HCT116 (cell line): ENCODE measurements around the gene EML3. TPM values are rescaled to one million over a fixed set of nuclear protein-coding genes. Genes with fewer than 3 reads are reported as not detected.

ENCODE experiments used
- ATAC-seq: fragments of 200-7000 bp; cut with Tn5 transposase; 2 replicates; pipeline ENCODE4 v1.9.1; 2020; ENCODE audit warnings: mild to moderate bottlenecking, moderate library complexity
- BruUV-seq: library from RNA; stranded (reverse); fragments of 400-500 nt; replicated peaks from 2 replicates; lab custom pipeline; 2021; lab: Mats Ljungman, UMichigan
- CTCF ChIA-PET: fragments of 300-600 bp; sonication (Branson Sonifier 250); formaldehyde crosslinking; loops from one replicate; lab custom pipeline; 2021; ENCODE audit warnings: antibody characterized with exemption; lab: Charles Lee
- POLR2A ChIA-PET: fragments of 300-600, 350-600 bp; sonication (Branson Sonifier 250); formaldehyde crosslinking; loops from one replicate; lab custom pipeline; 2021; ENCODE audit warnings: antibody characterized with exemption; lab: Charles Lee
- RAD21 ChIA-PET, 2 experiments: fragments of 300-600 bp; sonication (Branson Sonifier 250); formaldehyde crosslinking; loops; one replicate each; lab custom pipeline; 2023; ENCODE audit warnings: low total read pairs in 2 of 2; ENCODE audit not compliant: uncharacterized antibody in 2 of 2, unreplicated experiment in 2 of 2, low non-redundant PET in 1 of 2; lab: Charles Lee
- DNase-seq: peaks from one replicate; pipeline ENCODE4 v3.0.0-alpha.2; 2010; ENCODE audit warnings: low read depth, low spot score
- H2AFZ ChIP-seq: fragments of 200-600 bp; shearing (Covaris generic), sonication (generic); 2 replicates; pipeline ENCODE4 v1.6.1; 2017; ENCODE audit warnings: low read depth, mixed run types, mixed read lengths, antibody characterized with exemption, low read length; ENCODE audit not compliant: poor library complexity, severe bottlenecking
- H3K27ac ChIP-seq: 2 replicates; pipeline ENCODE4 v1.5.1; 2012; ENCODE audit warnings: low read depth, low read length
- H3K27me3 ChIP-seq: fragments of 200-600 bp; sonication (generic); 2 replicates; pipeline ENCODE4 v1.6.1; 2016; ENCODE audit warnings: mixed run types, low read length, mixed read lengths; ENCODE audit not compliant: insufficient read depth
- H3K36me3 ChIP-seq, 2 experiments: fragments of 200-500 bp in 1 of 2; fragments of 200-600 bp in 1 of 2; sonication (Bioruptor generic) in 1 of 2; sonication (generic) in 1 of 2; 2 replicates each; pipeline versions ENCODE4 v1.5.1 to v1.6.1; 2014 to 2016; ENCODE audit warnings: low read length in 2 of 2, inconsistent platforms in 1 of 2, mixed read lengths in 1 of 2, mixed run types in 1 of 2; ENCODE audit not compliant: insufficient read depth in 2 of 2, control insufficient read depth in 1 of 2
- H3K4me1 ChIP-seq, 2 experiments: fragments of 200-600 bp in 1 of 2; sonication (generic) in 1 of 2; 2 replicates each; pipeline versions ENCODE4 v1.5.1 to v1.6.1; 2012 to 2017; ENCODE audit warnings: low read length in 2 of 2, inconsistent platforms in 1 of 2, mild to moderate bottlenecking in 1 of 2, mixed read lengths in 1 of 2, mixed run types in 1 of 2, moderate library complexity in 1 of 2; ENCODE audit not compliant: insufficient read depth in 2 of 2, control insufficient read depth in 1 of 2
- H3K4me2 ChIP-seq: fragments of 200-600 bp; sonication (generic); 2 replicates; pipeline ENCODE4 v1.6.1; 2017; ENCODE audit warnings: mixed run types, low read length, mixed read lengths
- H3K4me3 ChIP-seq, 2 experiments: fragments of 200-600 bp in 1 of 2; sonication (generic) in 1 of 2; replicated peaks in 1 of 2; 2 replicates each; pipeline ENCODE4 v1.5.1; 2011 to 2016; ENCODE audit warnings: low read length in 2 of 2, control low read depth in 1 of 2, low read depth in 1 of 2, mild to moderate bottlenecking in 1 of 2, mixed read lengths in 1 of 2, mixed run types in 1 of 2
- H3K79me2 ChIP-seq: fragments of 200-600 bp; sonication (generic); 2 replicates; pipeline ENCODE4 v1.6.1; 2017; ENCODE audit warnings: mild to moderate bottlenecking, mixed run types, low read length, moderate library complexity, mixed read lengths; ENCODE audit not compliant: insufficient read depth
- H3K9ac ChIP-seq: fragments of 200-600 bp; sonication (generic); 2 replicates; pipeline ENCODE4 v1.6.1; 2016; ENCODE audit warnings: low read length, mixed read lengths
- H3K9me2 ChIP-seq: fragments of 200-600 bp; sonication (generic), shearing (Covaris generic); 2 replicates; pipeline ENCODE4 v1.6.1; 2017; ENCODE audit warnings: mixed run types, mild to moderate bottlenecking, moderate library complexity; ENCODE audit not compliant: insufficient read depth
- H3K9me3 ChIP-seq, 2 experiments: fragments of 200-500 bp in 1 of 2; fragments of 200-600 bp in 1 of 2; sonication (Bioruptor generic) in 1 of 2; sonication (generic) in 1 of 2; 2 replicates each; pipeline ENCODE4 v1.6.1; 2014 to 2017; ENCODE audit warnings: low read length in 2 of 2, mixed read lengths in 2 of 2, inconsistent platforms in 1 of 2, low read depth in 1 of 2, mild to moderate bottlenecking in 1 of 2, mixed run types in 1 of 2, moderate library complexity in 1 of 2; ENCODE audit not compliant: control insufficient read depth in 1 of 2, insufficient read depth in 1 of 2
- H4K20me1 ChIP-seq: fragments of 200-600 bp; sonication (generic), shearing (Covaris generic); 2 replicates; pipeline ENCODE4 v1.6.1; 2017; ENCODE audit warnings: mixed run types, mild to moderate bottlenecking, moderate library complexity; ENCODE audit not compliant: insufficient read depth
- CTCF ChIP-seq, 3 experiments: fragments of 200-600 bp in 1 of 3; sonication (generic) in 1 of 3; IDR thresholded peaks in 2 of 3; conservative IDR thresholded peaks in 1 of 3; 2 replicates each; pipeline ENCODE4 v1.5.1; 2012 to 2017; ENCODE audit warnings: low read depth in 2 of 3, low read length in 2 of 3, antibody characterized with exemption in 1 of 3, borderline replicate concordance in 1 of 3, control low read depth in 1 of 3, mild to moderate bottlenecking in 1 of 3, mixed read lengths in 1 of 3, mixed run types in 1 of 3, moderate library complexity in 1 of 3; ENCODE audit not compliant: insufficient read depth in 1 of 3
- JUND ChIP-seq: IDR thresholded peaks from 2 replicates; pipeline ENCODE4 v1.6.1; 2012
- ZBTB33 ChIP-seq: IDR thresholded peaks from 2 replicates; pipeline ENCODE4 v1.6.1; 2011; ENCODE audit warnings: mild to moderate bottlenecking, low read length, moderate library complexity; ENCODE audit not compliant: insufficient replicate concordance; ENCODE audit errors: extremely low read depth
- intact Hi-C: fragments of 100-400 bp; cut with micrococcal nuclease; formaldehyde crosslinking; loops from 2 replicates; pipeline ENCODE4 v1.10.0; 2022
- total RNA-seq: library from RNA; stranded (reverse); gene quantifications from one replicate; pipeline ENCODE4 v1.2.1, GENCODE V29; 2021; ENCODE audit not compliant: unreplicated experiment

The EML3 gene
- total RNA-seq, 1 experiment from 2014 or later, result 124 TPM

GRCh38 chr11:62595124-62595523, 17.5 kb downstream of the EML3 start:
- ChIA-PET RAD21 (interaction anchor here in 1 of 2 experiments (0.5 kb wide), 1 partner anchor 102 kb away, joined by 3 read pairs; no protein-coding TSS in a partner anchor), CTCF (no interaction called here), POLR2A (no interaction called here)
- Histone ChIP-seq H2AFZ (no peak overlapping the region), H3K79me2 (peaks cover 63% of the 10 kb centered on the region), H3K36me3 (peaks cover 40 to 58% of the 10 kb centered on the region in 2 experiments; a peak in 3 of 4 replicates), H3K27me3 (no peaks in the 10 kb centered on the region), H3K9me3 (no peaks in the 10 kb centered on the region), H3K4me1 (peaks cover 26 to 43% of the 10 kb centered on the region in 2 experiments), H3K9me2 (no peaks in the 10 kb centered on the region), H3K27ac (no peak overlapping the region), H3K4me3 (no peak overlapping the region), H3K9ac (no peak overlapping the region), H4K20me1 (no peaks in the 10 kb centered on the region), H3K4me2 (no peak overlapping the region)
- ATAC-seq (no peak), DNase-seq (no peak)
- TF ChIP-seq CTCF (IDR thresholded peaks at IDR 0.05 in 2 of 3, conservative IDR thresholded peaks at IDR 0.05 in 1 of 3; ENCODE audit: borderline replicate concordance in 1 of 3, insufficient read depth in 1 of 3, low read depth in 2 of 3, low read length in 2 of 3) (no peak), ZBTB33 (no peak), JUND (no peak)
- no TSS peak for BruUV-seq
- intact Hi-C loops, result no loop called here
